Limb (tissue), 2 donors: ENCODE measurements around the gene MARCHF4.

Source experiments
- DNase-seq, 2 donors: peaks; one replicate each; pipeline ENCODE4 v3.0.0-alpha.2; 2016; ENCODE audit errors: extremely low spot score in 2 of 2

Gene MARCHF4, protein sequence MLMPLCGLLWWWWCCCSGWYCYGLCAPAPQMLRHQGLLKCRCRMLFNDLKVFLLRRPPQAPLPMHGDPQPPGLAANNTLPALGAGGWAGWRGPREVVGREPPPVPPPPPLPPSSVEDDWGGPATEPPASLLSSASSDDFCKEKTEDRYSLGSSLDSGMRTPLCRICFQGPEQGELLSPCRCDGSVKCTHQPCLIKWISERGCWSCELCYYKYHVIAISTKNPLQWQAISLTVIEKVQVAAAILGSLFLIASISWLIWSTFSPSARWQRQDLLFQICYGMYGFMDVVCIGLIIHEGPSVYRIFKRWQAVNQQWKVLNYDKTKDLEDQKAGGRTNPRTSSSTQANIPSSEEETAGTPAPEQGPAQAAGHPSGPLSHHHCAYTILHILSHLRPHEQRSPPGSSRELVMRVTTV

DNA sequence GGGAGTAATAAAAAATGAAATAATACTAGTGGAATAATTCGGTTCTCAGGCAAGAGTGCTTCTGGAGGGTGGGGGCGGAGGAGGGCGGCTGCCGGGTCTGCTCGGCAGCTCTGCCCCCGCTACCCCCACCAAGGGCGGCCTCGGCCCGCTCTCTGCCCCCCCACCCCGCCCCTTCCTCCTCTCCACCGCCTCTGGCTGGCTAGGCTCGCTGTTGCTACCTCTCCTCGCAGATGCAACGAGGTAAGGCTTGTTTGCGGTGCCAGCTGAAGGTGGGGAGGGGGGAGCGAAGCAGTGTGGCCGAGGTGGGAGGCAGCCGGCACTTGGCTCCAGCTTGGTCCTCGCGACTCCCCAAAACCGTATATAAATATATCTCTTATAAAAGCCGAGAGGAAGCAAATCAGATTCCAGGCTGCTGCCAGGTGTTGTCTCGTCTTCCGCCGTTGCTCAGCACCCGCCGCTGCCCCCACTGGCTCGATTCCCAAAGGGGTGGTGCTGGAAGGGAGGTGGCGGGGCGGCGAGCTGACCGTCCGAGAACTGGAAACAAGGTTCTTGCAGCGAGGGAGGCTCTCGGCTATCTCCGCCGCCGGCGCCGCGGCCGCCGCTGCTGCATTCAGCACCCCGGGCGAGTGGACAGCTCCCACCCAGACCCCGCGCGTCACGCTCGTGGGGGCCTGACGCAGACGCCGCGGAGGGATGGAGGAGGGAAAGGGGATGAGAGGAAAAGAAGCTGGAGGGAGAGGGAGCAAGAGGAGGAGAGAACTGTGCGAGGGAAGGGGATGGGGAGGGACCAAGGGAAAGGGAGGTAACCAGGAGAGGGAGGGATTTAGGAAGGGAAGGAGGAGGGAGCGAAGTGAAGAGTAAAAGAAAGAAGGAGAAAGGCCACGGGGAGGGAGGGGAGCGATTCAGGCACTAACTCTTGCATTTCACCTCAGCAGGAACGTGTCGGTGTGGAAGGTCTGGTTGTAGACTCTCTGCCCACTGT lies at the start of gene MARCHF4:
Gene MARCHF4, minus strand, starts transcription at position 763 of the 982 bp plus-strand sequence. CDS start 2,223 bp downstream, outside the sequence.
- peak; percentile 62 to 93 for DNase-seq

DNA sequence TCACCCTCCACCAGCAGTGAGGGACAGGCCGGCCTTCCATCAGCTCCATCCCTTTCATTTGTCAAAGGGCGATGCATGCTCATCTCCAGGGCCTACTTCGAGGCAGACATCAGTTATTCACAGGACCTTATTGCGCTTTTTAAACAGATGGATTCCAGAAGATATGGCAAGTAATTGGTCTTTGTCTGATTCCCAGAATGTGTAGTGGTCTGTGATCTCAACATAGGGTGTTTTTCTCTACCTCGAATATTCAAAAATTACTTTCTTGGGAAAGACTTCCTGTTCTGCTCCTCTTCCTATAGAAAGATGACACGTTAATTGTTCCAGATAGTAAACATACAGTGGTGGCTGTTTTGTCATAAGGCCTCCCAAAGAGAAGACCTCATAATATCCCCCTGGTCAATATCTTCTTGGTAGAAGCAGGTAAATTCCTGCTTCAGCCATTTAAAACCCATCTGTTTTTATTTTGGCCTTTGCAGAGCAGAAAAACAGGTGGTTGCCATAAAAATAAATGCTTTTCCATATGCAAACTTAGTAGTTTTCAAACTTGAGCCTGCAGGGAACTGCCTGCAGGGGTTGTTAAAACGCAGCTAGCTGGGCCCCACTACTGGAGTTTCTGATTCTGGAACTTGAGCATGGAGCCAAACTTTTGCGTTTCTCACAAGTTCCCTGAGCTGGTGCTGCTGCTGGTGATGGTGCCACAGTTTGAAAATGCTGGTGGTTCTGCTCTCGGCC lies 48.3 kb upstream of the MARCHF4 start:
- DNase-seq, result no peak

DNA sequence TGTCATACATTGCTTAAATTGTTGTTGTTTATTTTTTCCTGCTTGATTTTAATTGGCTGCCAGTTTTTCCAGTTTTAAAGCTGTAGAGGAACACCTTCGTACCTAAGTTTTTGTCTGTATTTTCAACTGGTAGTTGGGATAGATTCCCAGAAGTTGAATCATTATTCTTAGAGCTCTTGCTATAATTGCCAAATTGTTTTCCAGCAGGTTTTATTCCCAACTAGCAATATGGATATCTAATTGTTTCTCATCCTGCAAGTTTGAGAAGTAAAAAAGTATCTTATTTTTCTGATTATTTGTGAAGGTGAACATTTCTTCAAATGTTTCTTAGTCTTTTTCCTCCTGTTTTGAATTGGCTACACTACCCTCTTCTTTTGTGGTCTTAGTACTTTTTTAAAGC lies 46.7 kb upstream of the MARCHF4 start:
- DNase-seq, result no peak

DNA sequence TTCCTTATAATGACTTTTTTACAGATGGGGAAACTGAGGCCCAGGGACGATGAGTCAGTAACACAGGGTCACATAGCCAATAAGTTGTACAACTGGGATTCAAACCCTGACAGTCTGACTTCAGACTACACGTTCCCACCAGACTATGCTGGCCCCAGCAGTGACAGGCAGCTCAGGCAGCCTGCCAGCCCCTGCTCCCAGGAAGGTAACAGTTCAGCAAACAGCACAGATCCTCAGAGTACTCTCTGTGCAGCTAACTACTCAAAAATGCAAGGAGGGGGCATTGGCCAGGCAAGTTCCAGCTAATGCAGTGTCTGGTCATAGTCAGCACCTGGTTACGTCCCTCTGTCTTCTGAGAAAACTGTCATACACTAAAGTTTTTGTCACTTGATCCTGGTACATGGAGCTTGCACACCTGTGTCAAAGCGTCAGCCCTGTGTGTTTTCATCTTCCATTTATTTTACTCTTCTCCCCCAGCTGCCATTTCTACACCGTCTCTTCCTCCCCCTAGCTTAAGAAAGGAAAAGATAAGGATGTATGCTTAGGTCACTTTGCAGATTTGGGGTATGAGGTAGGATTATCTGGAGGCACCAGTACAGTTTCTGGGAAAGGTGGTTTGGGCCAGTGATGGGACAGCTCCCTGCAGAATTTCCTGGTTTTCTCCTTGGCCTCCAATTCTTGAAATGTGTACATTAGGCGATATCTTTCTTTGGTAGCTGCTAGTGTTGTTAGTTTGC lies 44.5 kb upstream of the MARCHF4 start:
- no peak for DNase-seq

DNA sequence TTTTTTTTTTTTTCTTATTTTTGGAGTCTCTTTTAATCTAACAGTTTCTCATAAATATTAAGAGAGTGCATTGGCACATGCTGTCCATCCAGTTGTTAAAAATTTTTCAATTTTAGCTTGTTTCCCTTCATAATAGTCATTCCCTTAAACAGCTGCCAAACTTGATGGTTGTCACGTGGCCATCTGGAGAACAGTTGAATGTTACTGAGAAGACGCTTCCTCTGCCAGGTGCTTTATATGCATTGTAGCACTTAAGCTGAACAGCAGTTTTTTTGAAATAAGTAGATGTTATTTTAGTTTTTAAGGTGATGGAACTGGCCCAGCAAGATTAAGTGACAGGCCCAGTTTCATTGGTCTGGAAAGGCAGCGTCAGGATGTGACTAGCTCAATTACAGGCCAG lies 43.3 kb upstream of the MARCHF4 start:
- DNase-seq, result no peak

DNA sequence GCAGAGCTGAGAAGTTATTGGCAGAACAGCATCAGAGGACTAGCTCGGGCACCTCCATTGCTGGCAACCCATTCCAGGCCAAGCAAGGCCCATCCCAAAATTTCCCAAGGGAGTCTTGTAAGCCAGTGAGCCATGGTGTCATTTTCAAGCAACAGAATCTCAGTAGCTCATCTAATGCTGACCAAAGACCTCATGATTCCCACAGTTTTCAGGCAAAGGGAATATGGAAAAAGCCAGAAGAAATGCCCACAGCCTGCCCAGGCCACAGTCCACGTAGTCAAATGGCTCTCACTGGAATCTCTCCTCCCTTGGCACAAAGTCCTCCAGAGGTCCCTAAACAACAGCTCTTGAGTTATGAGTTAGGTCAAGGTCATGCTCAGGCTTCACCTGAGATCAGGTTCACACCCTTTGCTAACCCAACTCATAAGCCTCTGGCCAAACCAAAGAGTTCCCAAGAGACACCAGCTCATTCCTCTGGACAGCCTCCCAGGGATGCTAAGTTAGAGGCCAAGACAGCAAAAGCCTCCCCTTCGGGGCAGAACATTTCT lies 42.6 kb upstream of the MARCHF4 start:
- no peak for DNase-seq

DNA sequence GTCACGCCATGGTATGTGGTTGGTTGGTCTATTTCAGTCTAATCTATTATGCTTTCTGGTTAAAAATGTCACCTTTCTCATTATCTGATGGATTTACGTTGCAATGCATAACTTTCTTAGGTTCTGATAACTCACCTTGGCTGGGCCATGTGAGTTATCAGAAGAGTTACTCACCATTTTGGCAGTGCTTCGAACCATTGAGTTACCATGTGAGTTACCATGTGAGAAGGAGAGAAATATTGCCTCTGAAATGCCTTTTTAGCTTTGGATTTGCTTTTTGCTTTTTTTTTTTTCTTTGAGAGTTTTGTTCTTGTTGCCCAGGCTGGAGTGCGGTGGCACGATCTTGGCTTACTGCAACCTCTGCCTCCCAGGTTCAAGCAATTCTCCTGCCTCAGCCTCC lies 41.6 kb upstream of the MARCHF4 start:
- DNase-seq, result no peak

DNA sequence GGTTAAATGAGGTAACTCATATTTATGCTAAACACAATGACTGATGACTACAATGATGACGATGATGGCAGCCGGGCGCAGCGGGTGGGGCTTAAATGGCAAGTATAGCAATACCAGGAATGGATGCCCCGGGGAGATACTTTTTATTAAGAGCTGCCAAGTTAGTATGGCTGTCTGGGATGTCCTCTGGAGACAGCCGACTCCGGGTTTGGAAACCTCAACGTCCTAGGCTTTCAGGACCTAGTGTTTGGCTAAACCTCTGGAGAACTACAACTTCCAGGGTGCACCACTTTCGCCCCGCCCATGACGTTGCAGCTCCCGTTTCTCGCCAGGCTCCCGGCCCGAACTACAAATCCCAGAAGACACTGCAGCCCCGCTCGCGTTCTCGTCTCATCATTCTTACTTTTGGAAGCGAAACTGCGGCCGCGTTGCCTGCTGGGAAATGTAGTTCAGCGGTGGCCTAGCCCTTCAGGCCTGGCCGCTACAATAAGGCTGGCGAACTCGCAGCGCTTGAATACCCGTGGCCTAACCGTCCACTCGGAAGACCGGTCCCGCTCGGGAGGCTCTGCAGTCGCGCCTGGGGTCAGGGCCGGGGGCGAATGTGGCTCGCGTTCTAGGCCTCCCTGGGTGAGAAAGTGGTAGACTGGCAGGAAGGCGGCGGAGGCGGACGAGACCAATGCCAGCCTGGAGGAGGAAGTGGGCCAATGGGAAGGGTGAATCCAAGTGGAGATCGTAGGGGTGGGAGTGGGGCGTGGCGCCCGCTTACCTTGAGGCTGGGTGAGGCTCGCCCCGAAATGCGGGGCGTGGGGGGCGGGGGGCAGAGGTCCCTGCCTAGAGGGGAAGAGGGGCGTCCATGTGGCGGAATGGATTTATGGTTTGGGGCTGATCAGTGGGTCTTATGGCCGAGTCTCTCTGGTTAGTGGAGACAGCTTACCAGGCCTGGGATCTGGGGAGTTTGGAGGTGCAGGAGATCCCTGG lies 40.0 kb upstream of the MARCHF4 start, which contains the start of gene SMARCAL1:
Gene SMARCAL1, plus strand, starts transcription at position 463 of the 978 bp plus-strand sequence. CDS start 2,221 bp downstream, outside the sequence.
- peak; percentile 98 to 99 for DNase-seq

DNA sequence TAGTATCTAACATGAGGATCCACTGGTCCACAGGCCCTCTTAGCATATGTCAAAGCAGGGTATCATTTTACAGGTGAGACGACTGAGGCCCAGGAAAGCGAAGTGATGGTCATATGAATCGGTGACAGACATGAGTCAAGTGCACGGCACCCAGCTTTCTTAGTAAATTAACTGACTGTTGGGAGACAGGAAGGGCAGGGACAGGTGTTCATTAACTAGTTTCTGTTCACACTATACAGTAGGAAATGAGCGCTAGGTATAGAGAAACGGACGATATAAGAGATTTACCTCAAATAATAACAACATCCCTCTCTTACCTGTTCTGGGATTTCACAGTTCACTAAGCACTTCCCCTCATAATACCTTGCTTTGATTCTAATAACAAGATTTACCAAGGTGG lies 38.3 kb upstream of the MARCHF4 start:
- DNase-seq, result no peak

DNA sequence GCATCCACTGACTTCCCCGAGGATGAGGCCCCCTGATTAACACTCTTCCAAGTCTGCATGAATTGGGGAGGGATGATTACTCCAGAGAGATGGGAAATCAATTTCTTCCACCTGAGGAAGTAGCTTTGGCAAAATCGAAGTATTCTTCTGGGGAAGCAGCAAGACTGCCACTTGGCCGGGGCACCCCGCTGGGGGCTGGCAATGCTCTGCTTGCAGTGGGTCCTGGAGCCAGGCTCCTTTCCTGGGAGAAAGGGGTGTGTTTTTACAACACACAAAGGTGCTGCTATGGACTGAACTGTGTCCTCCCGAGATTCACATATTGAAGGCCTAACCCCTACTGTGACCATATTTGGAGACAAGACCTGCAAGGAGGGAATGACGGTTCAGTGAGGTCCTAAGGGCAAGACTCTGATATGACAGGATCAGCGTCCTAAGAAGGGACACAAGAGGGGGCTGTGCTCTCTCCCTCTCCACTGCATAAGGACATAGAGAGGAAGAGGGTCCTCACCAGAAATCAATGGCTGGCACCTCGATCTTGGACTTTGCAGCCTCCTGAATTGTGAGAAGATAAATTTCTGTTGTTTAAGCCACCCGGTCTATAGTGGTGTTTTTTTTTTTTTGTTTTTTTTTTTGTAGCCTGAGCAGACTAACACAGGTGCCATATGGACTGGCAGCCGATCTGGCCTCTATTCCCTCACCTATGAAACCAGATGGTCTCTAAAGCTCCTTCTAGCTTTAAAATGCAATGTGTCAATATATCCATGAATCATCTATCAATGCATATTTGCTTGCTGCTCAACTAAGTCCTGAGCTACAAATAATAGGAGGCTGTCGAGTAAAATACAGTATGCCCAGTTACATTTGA lies 36.4 kb upstream of the MARCHF4 start:
- DNase-seq, result no peak

DNA sequence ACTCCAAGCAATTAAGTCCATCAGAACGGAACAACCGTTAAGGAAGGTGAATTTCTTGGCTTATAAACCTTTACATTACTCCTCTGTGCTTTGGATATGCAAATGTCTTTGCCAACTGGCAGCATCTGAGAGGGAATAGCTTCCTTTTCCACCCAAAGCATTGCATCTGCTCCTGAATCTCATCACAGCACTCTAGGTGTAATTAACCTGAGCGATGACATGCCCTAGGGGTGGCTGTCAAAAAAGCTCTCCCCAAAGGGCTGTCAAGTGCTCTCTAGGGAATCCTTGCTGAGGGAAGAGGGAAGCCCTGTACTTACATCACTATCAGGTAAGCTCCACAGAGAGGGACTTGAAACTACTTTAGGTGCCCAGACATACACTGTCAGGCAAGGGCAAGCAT lies 34.5 kb upstream of the MARCHF4 start:
- DNase-seq, result no peak

DNA sequence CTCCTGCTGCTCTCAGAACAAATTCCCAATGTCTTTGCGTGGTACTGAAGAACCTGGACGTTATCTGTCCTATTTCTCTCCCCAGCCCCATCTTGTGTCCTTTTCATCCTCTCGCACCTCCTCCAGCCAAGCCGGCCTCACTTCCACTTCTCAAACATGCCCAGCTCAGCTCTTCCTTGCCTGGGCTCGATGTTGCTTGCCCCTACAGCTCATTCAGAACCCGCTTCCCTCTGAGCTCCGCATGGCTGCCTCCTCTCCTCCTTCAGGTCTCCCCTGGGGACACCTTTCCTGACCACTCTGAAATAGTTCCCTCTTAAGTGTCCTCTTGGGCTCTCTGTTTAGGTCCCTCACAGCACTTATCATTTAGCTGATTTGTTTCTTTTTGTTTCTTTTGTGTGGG lies 33.3 kb upstream of the MARCHF4 start:
- DNase-seq, result no peak

DNA sequence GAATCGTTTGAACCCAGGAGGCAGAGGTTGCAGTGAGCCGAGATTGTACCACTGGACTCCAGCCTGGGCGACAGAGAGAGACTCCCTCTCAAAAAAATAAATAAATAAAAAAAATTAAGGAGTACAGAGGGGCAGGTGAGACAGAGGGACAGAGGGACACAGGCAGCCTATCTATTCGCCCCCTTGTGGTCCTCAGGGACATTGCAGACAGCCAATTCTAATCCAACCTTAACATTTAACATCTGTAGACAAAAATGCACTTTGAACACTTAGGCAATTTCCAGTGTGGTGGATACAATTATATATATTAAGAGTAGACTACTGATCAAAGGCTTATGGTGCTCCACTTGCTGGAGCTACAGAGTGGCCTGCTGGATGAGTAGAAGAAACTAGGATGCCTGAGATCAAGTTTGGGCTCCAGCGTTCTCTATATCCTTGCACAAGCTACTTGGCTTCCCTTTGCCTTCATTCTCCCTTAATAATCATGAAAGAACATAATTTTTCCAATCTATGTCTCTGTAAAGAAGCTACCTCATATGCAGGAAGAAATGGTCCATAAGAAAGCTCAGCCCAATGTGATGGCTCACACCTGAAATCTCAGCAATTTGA lies 31.8 kb upstream of the MARCHF4 start:
- DNase-seq, result no peak

DNA sequence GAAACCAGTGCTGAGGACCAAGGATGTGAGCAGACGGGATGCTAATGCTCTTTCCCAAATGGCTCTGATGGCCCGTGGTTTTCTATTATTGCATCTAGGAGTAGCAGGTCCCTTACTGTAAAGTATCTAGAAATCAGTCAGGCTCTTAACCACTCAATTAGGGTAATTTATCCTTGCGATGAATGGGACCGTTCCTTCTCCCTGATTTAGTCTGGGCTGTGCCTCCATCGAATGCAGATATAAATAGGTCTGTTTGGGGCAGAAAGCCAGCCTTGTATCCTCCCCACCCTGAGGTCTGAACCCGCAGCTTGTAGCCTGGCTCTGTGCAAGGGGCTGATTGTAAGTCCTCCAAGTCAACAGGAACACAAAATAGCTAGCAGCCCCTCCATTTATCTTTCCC lies 30.5 kb upstream of the MARCHF4 start:
- DNase-seq, result no peak

DNA sequence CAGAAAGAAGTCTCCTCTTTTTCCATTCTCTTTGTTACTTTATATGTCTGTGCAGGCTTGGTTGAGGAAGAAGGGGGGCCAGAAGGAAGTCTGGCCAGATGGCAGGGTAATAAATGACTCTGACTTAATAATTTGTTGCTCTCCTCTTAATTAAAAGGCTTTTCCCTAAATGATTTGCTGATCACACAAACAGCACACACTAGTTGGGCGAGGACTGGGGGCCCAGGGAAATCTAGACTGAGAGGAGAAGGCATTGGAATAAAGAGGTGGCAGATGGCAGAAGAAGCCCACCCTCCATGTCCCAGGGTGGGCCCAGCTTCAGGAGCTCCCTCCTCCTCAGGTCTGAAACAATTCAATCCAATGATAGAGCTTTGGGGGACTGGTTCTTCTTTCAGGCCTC lies 27.3 kb upstream of the MARCHF4 start:
- no peak for DNase-seq

DNA sequence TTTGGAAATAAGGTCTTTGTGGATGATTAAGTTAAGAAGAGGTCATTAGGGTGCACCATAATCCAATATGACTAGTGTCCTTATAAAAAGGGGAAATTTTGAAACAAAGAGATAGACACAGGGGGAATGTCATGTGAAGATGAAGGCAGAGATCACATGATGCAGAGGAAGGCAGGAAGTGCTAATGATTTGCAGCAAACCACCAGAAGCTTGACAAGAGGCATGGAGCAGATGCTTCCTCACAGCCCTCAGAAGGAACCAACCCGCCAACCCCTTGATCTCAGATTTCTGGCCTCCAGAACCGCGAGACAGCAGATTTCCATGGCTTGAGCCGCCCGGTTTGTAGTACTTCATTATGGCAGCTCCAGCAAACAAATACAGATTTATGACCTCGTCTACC lies 22.6 kb upstream of the MARCHF4 start:
- DNase-seq, result no peak

DNA sequence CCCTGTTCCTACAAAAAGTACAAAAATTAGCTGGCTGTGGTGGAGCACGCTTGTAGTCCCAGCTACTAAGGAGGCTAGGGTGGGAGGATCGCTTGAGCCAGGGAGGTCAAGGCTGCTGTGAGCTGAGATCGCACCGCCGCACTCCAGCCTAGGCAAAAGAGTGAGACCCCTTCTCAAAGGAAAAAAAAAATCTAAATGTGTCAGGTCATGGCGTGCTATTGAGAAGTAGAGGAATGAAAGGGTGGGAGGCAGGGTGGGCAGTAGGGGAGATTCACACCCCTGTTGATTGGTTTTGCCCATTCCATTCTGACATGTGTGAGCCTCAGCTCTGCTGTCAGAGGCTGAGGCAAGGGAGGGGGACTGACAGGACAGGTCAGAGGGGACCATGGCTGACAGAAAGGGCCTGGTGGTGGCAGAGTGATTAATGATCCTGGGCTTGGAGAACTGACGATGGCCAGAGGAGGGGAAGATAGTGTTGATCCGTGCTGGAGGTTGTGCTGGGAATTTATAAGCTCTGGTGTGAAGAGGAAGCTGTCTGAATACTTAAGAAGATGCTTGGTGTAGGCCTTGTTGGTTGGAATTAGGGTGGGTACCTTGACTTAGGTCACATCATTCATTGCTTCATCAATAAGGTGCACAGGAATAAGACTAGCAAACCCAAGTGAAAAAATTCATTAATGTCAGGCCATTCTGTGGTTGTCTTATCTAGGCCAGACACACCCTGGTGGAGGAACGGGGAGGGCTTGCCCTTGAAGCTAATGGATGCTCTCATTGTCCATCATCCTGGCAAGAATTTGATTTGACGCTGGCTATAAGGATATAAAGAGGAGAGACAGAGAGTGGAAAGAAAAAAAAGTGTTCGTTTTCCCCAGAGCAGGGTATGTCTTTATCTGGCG lies 20.9 kb upstream of the MARCHF4 start:
- DNase-seq, result no peak
